HG03103 (cell line): ENCODE measurements around the gene TAF12.
"Not testable (repeated sequence)": the region's sequence is repeated elsewhere in the genome, so short reads cannot be mapped to it uniquely, and the experiment has no call there.

Experiments used
- ATAC-seq: cut with Tn5 transposase; IDR thresholded peaks from one replicate; pipeline ENCODE4 v1.9.1; 2021; ENCODE audit warnings: low read depth; ENCODE audit not compliant: unreplicated experiment

TAF12 gene

DNA sequence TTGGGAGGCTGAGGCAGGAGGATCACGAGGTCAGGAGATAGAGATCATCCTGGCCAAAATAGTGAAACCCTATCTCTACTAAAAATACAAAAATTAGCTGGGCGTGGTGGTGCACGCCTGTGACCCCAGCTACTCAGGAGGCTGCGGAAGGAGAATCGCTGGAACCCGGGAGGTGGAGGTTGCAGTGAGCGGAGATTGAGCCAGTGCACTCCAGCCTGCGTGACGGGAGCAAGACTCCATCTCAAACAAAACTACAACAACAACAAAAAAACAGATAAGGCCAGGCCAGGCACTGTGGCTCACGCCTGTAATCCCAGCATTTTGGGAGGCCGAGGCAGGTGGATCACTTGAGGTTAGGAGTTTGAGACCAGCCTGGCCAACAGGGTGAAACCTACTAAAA, 2.5 kb upstream of the TAF12 start:
- not testable (repeated sequence) for ATAC-seq

DNA sequence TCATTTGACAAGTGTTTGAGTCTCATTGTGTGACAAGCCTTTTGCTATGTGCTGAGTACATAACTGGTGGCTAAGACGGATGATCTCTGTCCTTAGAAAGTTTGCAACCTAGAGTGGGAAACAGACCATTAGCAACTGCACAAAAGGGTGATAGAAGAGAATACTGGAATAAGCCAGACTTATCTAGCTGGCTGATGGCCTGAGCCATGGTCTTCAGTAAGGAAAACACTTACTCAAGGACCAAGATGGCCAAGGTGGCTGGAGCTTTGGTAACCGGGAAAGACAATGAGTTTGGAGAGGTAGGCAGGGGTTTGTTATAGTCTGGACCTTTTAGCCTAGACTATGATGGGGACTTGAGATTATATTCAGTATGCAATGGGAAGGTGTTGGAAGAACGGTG, 1.6 kb upstream of the TAF12 start:
- ATAC-seq: no peak

DNA sequence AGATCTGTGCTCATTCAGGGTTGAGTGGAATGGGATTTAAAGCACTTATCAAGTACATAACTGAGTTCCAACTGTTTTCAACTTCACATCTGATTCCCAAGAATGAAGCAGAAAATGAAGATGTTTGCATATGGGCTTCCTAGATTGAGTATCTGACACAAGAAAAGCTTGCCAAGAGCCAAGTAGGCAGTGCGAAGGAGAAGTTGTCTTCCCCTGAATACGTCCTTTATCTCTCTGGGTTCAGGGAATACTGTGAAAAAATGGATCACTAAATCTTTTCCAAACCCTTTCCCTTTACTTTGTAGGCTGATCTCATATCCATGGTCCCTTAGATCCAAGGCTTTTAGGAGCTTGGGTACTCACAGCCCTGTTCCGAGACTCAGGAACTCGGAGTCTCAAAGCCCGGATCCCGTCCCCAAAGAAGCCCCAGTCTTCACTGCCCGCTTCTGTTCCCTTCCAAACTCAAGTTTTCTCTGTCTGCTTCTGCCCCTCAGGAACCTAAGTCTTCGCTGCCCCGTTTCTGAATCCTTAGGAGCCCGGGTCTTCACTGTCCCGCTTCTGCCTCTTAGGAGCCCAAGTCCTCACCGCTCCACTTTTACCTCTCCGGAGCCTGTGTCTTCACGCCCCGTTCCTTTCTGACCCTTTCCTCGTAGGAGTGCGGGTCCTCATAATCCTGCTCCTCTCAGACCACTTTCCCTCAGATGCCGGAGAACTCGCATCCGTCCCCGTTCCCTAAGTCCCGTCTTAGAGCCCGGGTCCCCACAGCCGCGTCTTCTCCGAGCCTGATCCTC, 616 bp downstream of the TAF12 start:
- peak; percentile 13 for ATAC-seq

DNA sequence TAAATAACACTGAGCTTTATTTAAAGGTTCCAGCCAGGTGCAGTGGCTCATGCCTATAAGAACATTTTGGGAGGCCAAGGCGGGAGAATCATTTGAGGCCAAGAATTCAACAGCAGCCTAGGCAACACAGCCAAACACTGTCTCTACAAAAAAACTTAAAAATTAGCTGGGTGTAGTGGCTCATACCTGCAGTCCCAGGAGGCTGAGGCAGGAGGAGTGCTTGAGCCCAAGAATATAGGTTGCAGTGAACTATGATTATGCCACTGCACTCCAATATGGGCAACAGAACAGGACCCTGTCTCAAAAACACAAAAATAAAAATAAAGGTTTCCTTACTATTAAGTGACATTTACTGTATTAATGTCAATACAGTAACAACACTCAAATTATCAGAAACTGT, 2.1 kb downstream of the TAF12 start:
- no peak for ATAC-seq

DNA sequence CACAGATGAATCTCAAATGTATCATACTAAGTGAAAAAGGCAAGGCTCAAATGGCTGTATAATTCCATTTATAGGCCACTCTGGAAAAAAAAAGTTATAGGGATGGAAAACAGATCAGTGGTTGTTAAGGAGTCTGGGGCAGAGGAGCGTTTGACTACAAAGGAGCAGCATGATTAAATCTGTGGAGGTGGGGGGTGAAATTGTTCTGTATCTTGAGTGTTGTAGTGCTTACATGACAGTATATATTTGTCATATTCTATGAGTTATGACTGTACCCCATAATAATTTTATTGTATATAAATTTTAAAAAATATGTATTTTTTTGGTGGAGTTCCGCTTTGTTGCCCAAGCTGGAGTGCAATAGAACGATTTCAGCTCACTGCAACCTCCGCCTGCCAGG, 10.3 kb downstream of the TAF12 start:
- ATAC-seq: no peak

DNA sequence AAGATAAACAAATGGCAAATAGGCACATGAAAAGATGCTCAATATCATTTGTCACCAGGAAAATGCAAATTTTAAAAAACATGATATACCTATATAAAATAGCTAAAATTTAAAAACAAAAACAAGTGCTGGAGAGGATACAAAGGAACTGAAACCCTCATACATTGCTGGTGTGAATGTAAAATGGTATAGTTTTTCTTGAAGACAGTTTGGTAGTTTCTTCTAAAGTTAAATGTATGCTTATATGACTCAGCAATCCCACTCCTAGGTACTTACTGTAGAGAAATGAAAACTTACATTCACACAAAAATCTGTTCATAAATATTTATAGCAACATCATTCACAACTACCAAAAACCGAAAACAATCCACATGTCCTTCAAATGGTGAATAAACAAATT, 11.2 kb downstream of the TAF12 start:
- no peak for ATAC-seq

DNA sequence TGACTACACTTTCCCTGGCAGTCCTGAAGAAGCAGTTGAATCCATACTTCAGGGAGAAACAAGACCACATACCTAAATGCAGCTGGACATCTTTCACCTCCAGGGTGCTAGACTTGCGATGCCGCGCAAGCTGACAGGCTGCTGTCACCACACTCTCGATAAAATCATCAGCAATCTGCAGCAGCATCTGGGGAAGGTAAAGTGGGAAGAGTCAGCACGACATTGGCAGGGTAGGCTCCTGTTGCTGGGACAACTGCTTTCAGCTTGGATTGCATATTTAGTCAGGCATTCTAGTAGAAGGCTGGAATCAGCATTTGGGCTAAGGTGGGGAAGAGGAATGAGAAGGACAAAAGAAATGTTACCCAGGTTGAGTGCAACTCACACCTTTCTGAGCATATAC, 29.7 kb downstream of the TAF12 start:
- no peak for ATAC-seq

DNA sequence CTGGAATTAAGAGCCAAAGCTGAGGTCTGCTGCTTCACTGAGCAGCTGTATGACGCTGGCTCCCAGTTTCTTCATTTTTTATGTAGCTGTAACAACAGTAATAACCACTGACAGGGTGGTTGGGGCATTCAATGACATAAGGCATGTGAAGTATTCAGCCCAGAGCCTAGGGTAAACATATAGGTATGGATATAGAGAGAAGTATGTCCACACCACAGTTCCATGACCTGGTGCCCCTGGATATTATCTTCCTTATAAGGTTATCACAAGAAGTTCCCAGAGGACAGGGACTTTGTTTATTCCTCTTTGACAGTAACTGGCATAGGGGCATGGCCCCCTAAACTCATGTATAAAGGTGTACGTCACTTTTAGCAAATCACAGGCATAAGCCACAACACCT, 36.1 kb downstream of the TAF12 start:
- ATAC-seq: no peak

DNA sequence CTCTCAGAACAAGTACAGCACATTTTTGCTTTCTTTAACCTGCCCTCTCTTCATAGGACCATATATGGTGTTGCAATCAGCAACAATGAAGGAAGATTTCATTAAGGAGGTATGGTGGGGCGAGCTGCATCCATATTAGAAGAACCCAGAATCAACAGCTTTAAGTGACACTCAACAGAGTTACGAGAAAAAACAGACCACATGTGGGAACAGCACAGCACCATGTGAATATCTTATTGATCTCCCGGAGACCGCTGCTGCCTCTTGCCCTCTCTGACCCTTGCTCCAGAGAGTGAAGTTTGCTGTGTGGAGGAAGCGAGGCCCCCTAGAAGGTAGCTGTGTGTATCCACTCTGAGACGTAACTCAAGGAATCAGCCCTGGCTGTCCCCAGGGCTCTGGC, 37.9 kb downstream of the TAF12 start:
- ATAC-seq: no peak

DNA sequence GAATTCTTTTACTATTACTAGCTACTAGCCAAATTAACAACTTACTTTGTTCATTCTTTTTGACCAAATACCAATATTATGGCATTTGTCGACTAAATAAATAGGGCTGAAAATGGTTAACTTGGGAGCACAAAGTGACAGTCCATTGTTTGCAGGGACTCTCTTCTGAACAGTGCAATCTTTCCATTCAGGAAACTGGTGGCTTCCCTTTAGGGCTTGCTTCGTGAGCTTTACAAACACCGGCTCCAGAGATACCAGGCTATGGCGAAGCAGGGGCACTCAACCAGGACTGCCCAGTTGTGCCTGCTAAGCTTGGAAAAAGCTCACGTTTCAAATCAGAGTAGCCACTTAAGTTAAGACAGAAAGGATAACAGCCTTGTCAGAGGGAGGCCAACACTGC, 38.5 kb downstream of the TAF12 start:
- no peak for ATAC-seq

DNA sequence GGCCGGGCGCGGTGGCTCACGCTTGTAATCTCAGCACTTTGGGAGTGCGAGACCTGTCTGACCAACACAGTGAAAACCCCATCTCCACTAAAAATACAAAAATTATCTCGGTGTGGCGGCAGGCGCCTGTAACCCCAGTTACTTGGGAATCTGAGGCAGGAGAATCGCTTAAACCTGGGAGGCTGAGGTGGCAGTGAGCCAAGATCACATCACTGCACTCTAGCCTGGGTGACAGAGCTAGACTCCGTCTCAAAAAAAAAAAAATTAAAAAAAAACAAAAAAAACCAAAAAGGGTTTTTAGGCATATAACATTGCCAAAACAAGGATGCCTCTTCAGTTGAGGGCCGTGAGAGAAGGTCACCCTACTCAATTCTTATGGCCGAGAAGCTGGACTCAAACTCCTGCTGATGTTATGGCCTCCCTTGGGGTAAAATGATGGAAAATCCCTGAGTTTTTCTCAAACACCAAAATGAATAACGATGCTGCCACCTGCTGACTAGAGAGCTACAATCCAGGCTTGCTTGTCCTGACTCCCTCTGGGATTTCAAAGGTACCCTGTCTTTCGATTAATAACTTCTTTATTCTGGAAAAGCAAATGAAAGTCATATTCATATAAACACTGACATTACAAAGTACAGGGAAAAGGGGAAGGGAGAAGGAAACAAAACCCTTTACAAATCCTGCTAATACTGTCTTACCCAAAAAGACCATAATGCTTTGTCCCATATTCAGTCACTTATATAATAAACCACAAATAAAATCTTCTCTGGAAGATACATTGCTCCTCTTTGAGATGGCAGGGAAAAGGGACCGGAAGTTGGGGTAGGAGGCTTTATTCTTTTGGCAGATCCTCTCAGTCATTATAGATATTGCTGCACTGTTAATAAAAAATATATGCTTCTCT, 40.1 kb downstream of the TAF12 start:
- ATAC-seq: no peak

DNA sequence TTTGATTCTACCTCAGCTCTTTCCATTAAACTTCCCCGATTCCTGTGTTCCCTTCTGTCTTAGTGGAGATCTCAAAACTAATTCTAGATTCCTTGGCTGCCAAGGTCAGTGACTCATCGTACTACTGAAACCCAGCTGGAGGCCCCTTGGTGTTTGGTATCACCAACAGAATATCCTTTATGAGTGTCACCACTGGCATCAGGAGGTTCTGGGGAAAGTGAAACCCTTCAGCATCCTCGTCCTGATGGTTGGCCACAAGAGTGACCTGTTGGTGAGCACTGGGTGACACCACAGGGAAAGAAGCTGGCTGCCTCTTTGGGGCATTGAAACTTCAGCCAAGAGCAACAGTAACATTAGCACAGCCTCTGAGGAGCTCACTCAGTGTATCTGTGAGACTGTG, 41.2 kb downstream of the TAF12 start:
- no peak for ATAC-seq

DNA sequence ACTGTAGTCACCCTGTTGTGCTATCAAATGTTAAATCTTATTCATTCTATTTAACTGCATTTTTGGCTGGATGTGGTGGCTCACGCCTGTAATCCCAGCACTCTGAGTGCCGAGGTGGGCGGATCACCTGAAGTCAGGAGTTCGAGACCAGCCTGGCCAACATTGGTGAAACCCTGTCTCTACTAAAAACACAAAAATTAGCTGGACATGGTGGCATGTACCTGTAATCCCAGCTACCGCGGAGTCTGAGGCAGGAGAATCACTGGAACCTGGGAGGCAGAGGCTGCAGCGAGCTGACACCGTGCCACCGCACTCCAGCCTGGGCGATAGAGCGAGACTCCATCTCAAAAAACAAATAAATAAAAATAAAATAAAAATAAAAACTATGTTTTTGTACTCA, 46.6 kb downstream of the TAF12 start:
- not testable (repeated sequence) for ATAC-seq

DNA sequence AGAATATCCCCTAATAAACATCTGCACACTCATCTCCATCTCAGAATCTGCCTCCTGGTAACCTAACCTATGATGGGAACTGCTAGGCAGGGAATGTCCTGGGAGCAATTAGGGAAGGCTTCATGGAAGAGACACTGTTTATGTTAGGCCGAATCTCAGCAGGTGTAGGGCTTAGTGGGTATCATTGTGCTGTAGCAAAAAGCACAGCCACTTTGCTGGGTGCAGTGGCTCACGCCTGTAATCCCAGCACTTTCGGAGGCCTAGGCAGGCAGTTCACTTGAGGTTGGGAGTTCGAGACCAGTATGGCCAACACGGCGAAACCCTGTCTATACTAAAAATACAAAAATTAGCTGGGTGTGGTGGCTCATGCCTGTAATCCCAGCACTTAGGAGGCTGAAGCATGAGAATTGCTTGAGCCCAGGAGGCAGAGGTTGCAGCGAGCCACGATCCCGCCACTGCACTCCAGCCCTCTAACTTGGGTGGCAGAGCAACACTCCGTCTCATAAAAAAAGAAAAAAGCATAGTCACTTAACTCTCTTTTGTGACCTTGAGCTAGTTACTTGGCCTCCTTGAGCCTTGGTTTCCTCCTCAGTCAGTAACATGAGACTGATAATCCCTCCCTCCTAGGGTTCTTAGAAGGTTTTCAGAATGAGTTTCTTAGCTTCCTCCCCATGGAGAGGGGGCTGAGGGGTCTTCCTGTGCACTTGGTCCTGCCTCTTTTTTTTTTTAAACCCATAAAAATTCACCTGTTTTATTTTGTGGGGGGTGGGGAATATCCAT, 47.3 kb downstream of the TAF12 start:
- ATAC-seq: no peak

DNA sequence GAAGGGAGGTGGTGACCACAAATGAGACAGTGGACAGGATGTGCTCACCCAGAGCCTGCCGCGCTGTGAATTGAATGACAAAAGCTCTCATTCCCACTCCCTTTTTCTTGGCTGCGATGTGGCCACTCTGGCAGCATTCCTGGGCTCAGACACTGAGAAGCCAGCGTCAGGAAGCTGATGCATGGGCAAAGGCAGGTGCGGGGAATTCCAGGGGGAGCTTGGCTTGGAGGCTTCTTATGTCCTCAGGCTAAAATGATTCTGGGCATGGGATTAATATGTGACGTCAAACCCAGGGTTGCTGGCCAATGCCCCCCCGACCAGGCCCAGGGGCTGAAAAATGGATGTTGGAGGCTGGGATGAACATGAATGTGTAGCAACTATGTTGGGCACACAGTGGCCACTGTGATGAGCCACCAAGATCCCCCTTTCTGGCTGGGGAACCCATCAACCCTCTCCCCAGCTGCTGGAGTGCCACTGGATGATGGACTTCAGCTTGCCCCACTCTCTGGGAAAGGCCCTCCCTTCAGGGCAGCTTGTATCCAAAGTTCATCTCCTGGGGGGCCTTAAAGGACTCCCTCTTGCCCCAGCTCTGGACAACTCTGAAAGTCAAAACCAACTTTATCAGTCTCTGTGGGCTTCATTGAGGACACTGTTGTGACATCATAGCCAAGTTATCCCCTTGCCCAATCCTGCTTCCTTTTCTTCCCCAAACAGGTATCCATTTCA, 48.0 kb downstream of the TAF12 start:
- not testable (repeated sequence) for ATAC-seq

DNA sequence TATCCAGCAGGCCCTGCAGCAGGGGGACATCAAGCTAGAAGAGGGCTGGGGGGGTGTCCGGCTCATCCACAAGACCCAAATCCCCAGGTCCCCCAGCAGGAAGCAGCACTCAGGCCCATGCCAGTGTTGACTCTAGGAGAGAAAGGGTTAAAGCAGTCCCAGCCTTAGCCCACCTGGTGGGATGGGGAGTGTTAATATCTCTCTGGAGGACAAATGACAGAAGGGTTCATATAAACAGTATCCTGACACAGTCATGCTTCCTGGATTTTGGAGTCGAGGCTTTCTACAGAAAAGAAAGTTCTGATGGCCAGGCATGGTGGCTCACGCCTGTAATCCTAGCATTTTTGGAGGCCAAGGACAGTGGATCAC, 48.9 kb downstream of the TAF12 start:
- ATAC-seq: not testable (repeated sequence)

DNA sequence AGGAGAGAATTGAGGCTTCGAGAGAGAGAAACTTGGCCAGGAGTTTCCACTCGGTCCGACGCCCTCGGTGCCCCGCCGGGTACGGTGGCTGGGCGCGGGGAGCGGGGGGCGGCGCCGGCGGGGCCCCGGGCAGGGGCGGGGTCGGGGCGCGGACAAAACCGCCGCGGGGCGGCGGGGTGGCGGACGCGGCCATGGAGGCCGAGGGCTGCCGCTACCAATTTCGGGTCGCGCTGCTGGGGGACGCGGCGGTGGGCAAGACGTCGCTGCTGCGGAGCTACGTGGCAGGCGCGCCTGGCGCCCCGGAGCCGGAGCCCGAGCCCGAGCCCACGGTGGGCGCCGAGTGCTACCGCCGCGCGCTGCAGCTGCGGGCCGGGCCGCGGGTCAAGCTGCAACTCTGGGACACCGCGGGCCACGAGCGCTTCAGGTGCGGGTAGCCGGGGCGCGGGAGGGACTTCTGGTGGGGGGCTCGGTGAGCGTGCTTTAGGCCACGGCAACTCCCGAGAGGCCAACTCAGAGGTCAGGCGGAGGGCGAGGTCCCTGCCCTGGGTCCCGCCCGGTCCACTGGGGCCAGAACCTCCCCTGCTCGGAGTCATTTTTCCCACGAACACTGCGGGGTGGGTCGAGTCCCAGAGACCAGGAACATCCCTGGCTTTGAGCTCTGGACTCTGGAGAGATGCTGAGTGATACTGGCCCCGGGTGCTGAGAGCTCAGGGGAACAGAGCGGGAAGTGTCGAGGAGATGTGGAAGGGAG, 50.4 kb downstream of the TAF12 start:
- ATAC-seq: no peak

DNA sequence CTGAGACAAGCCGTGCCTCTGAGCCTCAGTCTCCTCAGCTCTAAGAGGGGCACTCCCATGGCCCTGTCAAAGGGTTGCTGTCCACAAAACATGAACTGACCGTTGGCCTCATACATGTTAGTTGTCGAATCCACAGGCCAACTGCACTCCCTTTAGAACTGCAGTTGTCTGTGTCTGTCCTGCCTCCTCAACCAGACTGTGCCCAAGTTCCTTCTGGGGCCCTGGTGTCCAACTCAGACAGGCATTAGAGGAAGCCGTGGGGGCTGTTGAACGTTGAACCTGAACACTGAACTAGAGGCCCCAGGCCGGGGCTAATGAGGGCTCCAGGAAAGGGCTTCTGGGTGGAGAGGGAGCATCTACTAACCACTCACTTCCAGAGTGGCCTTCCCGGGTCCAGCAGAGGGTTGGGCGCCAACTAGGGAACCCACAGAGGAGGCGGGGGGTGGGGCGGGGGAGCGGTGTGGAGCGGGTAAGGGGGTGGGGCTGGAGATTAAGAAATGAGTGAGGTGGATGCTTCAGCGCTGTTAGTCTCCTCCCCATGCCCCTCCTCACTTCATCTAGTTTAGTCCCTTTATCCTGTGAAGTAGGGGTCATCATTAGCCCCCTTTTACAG, 51.1 kb downstream of the TAF12 start, which contains the start of gene RAB42:
Gene RAB42, plus strand, starts transcription at position 558 of the 613 bp plus-strand sequence. CDS start 247 bp downstream, outside the sequence.
- ATAC-seq: no peak
